Upper lobe of right lung (tissue), 1 donor: ENCODE measurements around the gene CDK14. TPM values are rescaled to one million over a fixed set of nuclear protein-coding genes. Genes with fewer than 3 reads are reported as not detected.

ENCODE experiments used
- ATAC-seq: fragments of 200-7000 bp; cut with Tn5 transposase; one replicate; pipeline ENCODE4 v1.9.1; 2020; ENCODE audit warnings: mild to moderate bottlenecking, moderate library complexity
- DNase-seq: peaks from one replicate; pipeline ENCODE4 v3.0.0-alpha.2; 2020
- H3K27ac ChIP-seq: fragments of 200-600 bp; one replicate; pipeline ENCODE4 v1.8.0; 2022
- H3K27me3 ChIP-seq: fragments of 200-600 bp; one replicate; pipeline ENCODE4 v1.8.0; 2022; ENCODE audit warnings: mild to moderate bottlenecking
- H3K36me3 ChIP-seq: fragments of 200-600 bp; one replicate; pipeline ENCODE4 v1.8.0; 2022
- H3K4me1 ChIP-seq: fragments of 200-600 bp; one replicate; pipeline ENCODE4 v1.8.0; 2022
- H3K4me3 ChIP-seq: fragments of 200-600 bp; one replicate; pipeline ENCODE4 v1.8.0; 2022; ENCODE audit warnings: mild to moderate bottlenecking
- H3K9me3 ChIP-seq: fragments of 200-600 bp; one replicate; pipeline ENCODE4 v1.8.0; 2022
- CTCF ChIP-seq: fragments of 200-600 bp; IDR thresholded peaks from one replicate; pipeline ENCODE4 v1.8.0; 2022; ENCODE audit warnings: antibody characterized with exemption
- intact Hi-C: fragments of 100-400 bp; cut with DNase I; formaldehyde crosslinking; loops from one replicate; pipeline ENCODE4 v1.11.0; 2022
- total RNA-seq: library from RNA; stranded (reverse); fragmentation: NEBNext Ultra II Directional; extraction: Animal tissue kit (Norgen Biotek cat#: 25700); gene quantifications from one replicate; pipeline ENCODE4 v1.2.1, GENCODE V29; 2021
- donor health status: DM: no; HTN: yes; CAD: no; lungs with severe emphysema.

The CDK14 gene
- total RNA-seq, 1 donor from 2014 or later = 47.2 TPM

- Histone ChIP-seq H3K4me3 (no peak overlapping the region), H3K9me3 (no peaks in the 10 kb centered on the region), H3K4me1 (no peaks in the 10 kb centered on the region), H3K27me3 (no peaks in the 10 kb centered on the region), H3K27ac (no peak overlapping the region), H3K36me3 (no peaks in the 10 kb centered on the region)
- ATAC-seq = no peak
- no peak for TF ChIP-seq CTCF
- intact Hi-C loops = no loop called here
- DNase-seq = no peak
These were observed 404.2 kb downstream of the CDK14 start for GRCh38 chr7:90999989-91000979.

GRCh38 chr7:91005024-91005423, 408.9 kb downstream of the CDK14 start:
- Histone ChIP-seq H3K27ac (no peak overlapping the region), H3K9me3 (no peaks in the 10 kb centered on the region), H3K4me3 (no peak overlapping the region), H3K36me3 (no peaks in the 10 kb centered on the region), H3K4me1 (no peaks in the 10 kb centered on the region), H3K27me3 (no peaks in the 10 kb centered on the region)
- DNase-seq (no peak), ATAC-seq (no peak)
- TF ChIP-seq CTCF = no peak
- intact Hi-C loops = no loop called here

GRCh38 chr7:91005841-91006240, 409.7 kb downstream of the CDK14 start:
- Histone ChIP-seq H3K4me3 (no peak overlapping the region), H3K27ac (no peak overlapping the region), H3K36me3 (no peaks in the 10 kb centered on the region), H3K27me3 (no peaks in the 10 kb centered on the region), H3K9me3 (no peaks in the 10 kb centered on the region), H3K4me1 (no peaks in the 10 kb centered on the region)
- intact Hi-C loops = no loop called here
- ATAC-seq (no peak), DNase-seq (no peak)
- TF ChIP-seq CTCF = no peak

GRCh38 chr7:91007371-91007770, 411.2 kb downstream of the CDK14 start:
- Histone ChIP-seq H3K9me3 (no peaks in the 10 kb centered on the region), H3K4me1 (no peaks in the 10 kb centered on the region), H3K4me3 (no peak overlapping the region), H3K36me3 (no peaks in the 10 kb centered on the region), H3K27me3 (no peaks in the 10 kb centered on the region), H3K27ac (no peak overlapping the region)
- intact Hi-C loops = no loop called here
- no peak for TF ChIP-seq CTCF
- DNase-seq (no peak), ATAC-seq (no peak)

GRCh38 chr7:91013078-91013477, 417.0 kb downstream of the CDK14 start:
- Histone ChIP-seq H3K27ac (no peak overlapping the region), H3K36me3 (no peaks in the 10 kb centered on the region), H3K9me3 (no peaks in the 10 kb centered on the region), H3K4me1 (no peaks in the 10 kb centered on the region), H3K4me3 (no peak overlapping the region), H3K27me3 (no peaks in the 10 kb centered on the region)
- intact Hi-C loops = no loop called here
- ATAC-seq (no peak), DNase-seq (no peak)
- TF ChIP-seq CTCF = no peak
